DMS114 treated with DMSO at 0.1 percent for 48 hours (cell line): ENCODE measurements around the gene PARP8.
"Not testable (repeated sequence)": the region's sequence is repeated elsewhere in the genome, so short reads cannot be mapped to it uniquely, and the experiment has no call there.

Source experiments
- DNase-seq: peaks from one replicate; lab custom pipeline; 2025; ENCODE audit not compliant: unreplicated experiment; lab: John Stamatoyannopoulos, UW

The PARP8 gene

DNA sequence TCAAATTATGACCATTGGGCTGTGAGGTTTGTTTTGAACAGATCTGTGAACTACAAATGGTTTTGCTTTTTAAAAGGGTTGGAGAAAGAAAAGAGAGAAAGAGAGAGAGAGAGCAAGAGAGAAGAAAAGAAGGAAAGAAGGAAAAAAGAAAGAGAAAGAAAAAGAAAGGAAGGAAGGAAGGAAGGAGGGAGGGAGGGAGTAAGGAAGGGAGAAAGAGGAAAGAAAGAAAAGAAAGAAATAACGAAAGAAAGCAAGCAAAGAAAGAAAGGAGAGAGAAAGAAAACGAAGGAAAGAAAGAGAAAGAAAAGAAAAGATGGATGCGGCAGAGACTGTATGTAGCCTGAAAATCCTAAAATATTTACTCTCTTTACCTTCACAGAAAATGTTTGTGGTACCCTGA lies 104.0 kb downstream of the PARP8 start:
- DNase-seq, result no peak

DNA sequence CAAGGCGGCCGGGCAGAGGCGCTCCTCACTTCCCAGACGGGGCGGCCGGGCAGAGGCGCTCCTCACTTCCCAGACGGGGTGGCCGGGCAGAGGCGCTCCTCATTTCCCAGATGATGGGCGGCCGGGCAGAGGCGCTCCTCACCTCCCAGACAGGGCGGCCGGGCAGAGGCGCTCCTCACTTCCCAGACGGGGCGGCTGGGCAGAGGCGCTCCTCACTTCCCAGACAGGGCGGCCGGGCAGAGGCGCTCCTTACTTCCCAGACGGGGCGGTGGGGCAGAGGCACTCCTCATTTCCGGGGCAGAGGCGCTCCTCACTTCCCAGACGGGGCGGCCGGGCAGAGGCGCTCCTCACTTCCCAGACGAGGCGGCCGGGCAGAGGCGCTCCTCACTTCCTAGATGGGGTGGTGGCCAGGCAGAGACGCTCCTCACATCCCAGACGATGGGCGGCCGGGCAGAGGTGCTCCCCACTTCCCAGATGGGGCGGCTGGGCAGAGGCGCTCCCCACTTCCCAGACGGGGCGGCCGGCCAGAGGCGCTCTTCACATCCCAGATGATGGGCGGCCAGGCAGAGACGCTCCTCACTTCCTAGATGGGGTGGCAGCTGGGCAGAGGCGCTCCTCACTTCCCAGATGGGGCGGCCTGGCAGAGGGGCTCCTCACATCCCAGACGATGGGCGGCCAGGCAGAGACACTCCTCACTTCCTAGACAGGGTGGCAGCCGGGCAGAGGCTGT lies 108.2 kb downstream of the PARP8 start:
- not testable (repeated sequence) for DNase-seq

DNA sequence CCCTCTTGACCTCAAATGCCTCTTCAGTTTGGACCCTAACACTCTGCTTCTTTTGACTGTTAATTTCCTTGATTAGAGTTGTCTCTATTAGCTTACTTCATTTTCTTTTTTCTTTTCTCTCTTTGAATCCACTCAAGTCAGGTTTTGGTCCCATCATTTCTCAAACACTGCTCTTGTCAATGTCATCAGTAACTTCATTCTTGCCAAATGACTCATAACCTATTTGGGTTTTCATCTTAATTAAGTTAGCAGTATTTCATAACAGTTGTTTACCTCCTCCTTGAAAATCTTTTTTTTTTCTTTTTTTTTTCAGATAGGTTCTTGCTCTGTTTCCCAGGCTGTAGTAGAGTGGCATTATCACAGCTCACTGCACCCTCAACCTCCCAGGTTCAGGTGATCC lies 119.6 kb downstream of the PARP8 start:
- DNase-seq, result no peak

DNA sequence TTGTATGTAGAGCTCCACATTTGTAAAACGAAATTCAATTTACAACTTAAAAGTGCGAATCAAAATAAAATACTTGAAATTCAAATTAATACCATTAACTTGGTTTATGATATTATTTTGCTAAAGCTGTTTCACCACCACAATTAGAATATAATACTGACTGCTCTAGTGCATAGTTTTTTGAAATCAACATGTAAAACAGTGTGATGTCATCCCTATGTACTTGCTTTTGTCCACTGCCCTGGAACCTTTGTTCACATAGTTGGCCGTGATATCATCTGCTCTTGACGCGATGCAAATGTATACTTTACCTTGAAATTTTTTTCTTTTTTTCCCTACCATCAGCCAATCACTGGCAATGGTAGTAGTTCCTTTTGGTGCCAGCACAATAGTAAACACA lies 125.4 kb downstream of the PARP8 start:
- no peak for DNase-seq

DNA sequence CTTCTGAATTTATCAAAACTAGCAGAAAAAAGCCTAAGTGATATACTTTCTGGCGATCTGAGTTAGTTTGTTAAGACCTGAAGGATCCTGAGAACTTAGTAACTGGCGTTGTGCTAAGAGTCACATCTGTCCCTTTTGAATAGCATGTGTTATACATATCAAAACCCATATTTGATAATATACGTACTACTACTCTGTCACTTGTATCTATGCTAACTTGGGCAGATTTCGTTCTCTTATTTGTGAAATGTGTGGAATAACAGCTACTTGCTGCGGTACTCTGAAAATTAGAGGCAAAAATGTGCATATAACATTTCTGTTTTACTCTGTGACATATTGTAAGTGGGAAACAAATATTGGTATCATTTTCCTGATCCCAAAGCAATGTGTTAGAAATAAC lies 126.4 kb downstream of the PARP8 start:
- no peak for DNase-seq

DNA sequence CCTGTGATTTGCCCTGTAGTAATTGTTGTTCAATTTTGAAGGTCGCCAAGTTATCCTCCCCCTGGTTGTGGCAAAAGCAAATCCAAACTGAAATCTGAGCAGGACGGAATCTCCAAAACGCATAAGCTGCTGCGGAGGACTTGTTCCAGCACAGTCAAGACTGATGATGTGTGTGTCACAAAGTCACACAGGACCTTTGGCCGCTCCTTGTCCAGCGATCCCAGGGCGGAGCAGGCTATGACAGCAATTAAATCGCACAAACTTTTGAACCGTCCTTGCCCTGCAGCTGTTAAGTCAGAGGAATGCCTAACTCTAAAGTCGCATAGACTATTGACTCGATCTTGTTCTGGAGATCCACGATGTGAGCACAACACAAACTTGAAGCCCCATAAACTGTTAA lies 128.4 kb downstream of the PARP8 start:
- no peak for DNase-seq

DNA sequence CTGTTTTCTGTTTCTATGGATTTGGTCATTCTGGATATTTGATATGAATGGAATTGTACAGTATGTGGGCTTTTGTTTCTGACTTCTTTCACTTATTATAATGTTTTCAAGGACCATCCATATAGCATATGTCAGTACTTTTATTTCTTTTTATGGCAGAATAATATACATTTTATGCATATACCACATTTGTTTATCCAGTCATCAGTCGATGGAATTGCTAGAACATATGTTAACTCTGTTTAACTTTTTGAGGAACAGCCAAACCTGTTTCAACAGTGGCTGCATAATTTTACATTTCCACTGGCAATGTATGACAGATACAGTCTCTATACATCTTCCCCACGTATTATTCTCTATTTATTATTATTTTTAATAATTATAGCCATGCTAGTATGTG lies 131.6 kb downstream of the PARP8 start:
- DNase-seq, result no peak

DNA sequence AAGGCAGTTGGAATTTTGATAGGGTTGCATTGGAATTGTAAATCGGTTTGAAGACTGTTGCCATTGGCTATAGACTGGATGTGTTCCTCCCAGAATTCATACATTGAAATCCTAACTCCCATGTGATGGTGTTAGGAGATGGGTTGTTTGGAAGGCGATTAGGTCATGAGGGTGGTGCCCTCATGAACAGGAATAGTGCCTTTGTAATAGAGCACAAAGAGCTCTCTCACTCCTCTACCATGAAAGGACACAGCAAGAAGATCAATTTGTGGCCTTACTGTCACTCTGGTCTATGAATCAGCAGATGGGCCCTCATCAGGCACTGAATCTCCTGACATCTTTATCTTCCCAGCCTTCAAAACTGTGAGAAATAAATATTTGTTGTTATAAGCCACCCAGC lies 133.2 kb downstream of the PARP8 start:
- no peak for DNase-seq

DNA sequence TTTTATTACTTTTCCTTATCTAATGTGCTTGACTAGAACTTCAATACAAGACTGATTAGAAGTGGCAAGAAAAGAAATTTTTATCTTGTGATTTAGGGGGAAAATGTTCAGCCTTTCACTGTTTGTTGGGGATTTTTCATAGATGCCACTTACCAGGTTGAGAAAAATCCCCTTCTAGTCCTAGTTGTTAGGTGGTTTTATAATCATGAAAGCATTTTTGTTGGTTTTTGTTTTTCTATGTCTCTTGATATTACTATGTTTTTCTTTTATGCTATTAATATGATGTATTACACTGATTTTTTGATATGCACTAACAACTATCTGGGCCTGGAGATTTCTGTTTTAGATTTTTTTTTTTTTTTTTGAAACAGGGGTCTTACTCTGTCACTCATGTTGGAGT lies 134.0 kb downstream of the PARP8 start:
- DNase-seq, result no peak

DNA sequence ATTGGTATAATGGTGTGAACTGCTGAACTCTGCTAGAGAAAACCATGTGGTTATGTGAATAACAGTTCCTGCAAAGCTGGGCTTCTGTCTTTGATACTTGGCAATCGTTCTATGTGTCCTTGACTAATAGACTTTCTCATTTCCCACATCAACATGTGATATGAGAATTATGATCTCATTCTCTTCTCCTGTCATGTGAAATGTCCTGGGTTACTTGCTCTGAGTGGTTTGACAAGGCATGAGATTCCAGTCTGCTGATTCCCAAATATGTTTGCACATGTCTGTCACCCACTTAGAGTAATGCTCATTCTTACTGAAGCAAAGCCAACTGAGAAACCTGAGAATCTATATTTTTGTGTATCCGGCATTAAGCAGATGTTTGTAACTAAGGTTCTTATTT lies 141.2 kb downstream of the PARP8 start:
- no peak for DNase-seq

DNA sequence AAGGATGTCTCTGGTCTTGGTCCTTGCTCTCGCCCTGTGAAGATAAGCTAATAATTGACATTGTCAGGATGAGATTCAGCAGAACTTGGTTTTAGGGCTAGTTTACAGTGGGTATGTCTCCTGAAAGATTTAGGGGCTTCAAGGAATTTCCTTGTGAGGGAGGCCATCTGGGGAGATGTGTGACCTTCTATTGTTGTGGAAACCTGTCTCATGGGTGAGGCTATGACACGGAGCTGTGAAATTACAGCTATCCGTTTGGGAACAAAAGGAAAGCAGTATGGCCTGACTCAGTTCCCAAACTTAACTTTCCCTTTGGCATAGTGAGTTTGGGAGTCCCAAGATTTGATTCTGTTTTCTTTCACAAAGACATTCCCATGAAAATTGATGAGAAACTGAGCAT lies 142.0 kb downstream of the PARP8 start:
- DNase-seq, result no peak

DNA sequence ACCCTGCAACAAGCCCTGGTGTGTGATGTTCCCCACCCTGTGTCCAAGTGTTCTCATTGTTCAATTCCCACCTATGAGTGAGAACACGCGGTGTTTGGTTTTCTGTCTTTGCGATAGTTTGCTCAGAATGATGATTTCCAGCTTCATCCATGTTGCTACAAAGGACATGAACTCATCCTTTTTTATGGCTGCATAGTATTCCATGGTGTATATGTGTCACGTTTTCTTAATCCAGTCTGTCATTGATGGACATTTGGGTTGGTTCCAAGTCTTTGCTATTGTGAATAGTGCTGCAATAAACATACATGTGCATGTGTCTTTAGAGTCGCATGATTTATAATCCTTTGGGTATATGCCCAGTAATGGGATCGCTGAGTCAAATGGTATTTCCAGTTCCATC lies 145.3 kb downstream of the PARP8 start:
- DNase-seq, result not testable (repeated sequence)

DNA sequence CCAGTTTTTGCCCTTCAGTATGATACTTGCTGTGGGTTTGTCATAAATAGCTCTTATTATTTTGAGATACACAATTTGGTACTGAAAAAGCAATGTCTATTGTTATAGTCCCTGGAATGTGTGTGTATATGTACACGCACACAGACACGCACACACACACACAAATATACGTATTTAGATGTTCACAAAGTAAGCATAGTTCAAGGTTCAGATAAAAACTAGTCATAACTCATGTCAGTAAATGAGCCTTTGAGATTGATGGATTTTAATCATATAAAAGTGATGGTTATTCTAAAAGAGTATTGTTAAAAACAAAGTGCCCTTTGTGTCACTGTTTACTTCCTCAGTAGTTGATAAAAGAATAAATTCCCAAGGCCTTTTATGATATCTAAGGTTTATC lies 147.3 kb downstream of the PARP8 start:
- no peak for DNase-seq

DNA sequence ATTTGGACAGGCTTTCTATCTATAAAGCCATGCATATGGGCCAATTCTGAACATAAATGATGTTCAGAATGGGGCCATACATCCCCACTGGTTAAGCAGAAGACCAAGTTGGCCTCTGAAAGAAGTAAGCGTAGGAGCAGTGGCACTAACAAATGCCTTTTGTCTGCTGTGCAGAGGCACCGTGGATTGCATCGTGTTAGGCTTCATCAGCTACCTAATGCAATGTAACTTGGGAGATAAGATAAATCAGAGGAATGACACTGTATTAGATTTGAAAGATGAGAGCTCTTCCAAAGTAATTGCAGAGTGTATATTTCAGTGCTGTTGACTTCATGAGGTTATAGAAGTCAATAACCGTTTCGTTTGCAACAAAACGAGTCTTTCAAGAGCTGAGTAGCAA lies 148.1 kb downstream of the PARP8 start:
- DNase-seq, result no peak

DNA sequence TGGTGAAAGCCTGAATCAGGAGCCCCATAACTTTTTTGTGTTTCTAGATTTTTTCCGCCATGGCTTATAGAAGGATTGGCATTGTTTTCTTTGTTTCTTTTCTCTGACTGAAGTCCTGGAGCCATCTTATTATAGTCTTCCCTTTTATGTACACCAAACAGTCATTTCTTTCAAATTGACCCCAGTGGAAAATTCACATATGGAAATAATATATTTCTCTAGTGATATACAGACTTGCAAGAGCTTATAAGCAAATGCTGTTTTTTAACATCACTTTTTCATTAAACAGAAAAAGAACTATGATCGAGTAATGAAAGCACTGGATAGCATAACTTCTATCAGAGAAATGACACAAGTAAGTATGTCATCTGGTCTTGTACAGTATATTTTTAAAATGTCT lies 155.6 kb downstream of the PARP8 start:
- DNase-seq, result no peak

DNA sequence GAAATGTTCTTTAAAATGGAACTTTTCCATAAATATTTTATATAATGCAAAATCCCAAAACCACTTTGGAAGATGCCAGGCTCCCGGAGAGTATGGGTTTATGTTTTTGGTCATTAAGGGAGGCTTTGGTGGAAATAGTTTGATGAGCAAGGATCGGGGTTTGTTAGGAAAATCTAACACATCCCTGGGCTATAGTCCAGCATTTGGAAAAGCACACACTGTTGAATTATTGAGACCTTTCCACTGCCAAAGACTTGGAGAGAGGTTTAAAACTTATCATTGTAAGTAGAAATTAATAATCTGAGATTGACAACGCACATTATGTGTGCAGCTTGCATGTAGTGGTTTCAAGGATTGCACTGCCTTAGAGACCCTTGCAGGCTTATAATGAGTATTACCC lies 156.3 kb downstream of the PARP8 start:
- no peak for DNase-seq

DNA sequence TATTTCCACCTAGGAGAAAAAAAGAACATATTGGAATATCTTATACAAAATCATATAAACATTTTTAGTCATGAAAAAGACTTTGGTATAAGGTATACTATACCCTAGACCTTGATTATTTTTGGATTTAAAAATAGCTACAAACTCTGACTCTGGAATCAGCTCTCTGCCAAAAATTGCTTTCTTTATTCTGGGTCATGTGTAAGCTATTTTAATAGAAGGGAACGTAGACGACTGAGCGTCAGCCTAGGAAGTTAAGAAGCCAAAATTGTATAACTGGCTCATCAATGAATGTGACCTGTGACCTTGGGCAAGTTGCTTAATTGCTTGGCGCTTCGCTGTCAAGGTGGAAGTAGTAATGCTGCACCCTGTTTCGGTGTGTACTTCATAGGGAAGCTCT lies 157.1 kb downstream of the PARP8 start:
- DNase-seq, result no peak

DNA sequence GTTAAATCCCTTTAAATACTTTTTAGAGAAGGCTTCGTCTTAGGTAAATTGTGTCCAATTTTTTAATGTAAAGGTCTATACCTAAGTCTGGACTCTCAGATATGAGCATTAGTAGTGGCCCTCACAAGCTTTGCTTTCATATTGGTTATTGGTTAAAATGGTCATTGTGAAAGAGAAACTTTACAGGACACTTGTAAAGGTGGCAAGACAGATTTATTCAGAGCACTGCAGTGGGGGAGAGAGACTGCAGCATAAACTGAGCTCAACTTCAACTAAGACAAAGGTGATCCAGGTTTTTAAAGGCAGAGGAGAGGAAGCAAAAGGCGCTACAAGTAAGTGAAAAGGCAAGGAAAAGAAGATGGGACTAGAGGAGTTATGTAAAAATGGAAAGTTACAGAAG lies 157.7 kb downstream of the PARP8 start:
- DNase-seq, result no peak

DNA sequence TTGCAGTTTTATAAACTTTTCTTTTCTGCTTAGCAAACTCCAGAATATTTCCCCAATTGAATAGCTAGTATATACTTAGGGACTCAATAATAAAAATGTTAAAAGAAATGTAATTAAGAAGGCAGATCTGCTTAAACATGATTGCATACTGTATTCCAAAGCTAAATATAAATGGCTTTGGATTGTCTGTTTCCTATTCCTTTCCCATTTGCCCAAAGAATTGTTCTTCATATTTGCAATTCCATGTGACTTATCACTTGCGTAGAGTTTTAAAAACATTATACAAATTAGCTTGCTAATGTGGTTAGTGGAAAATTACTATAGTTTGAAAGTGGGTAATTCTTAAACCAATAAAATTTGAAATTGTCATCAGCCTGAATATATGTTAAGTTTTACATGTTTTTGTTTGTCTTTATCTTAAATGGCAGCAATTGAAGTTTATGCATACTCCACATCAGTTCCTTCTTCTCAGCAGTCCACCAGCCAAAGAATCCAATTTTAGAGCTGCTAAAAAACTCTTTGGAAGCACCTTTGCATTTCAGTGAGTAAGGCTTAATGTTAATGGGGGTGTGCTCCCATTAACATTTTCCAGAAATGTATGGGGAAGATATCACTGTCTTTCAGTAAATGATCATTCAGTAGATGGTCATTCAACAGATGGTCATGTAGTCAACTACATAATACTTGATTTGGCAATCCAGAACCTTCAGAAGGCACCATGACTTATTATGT lies 161.2 kb downstream of the PARP8 start:
- DNase-seq, result no peak

DNA sequence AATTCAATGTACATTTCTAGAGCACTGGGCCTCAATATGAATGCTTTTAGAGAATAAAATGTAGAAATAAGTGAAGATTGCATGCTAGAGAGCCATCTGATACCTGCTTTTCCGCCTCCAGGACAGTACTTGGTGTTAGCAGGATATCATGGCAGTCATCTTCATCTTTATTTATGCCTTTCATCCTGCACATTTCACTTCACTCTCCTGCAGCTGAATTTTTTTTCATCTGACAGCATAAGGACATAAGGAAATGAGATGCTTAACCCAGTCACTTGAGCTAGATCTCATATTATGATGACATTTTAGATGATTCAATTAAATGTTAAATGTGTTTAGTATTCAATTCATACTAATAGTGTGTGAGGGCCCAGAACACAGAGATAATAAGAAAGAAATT lies 162.6 kb downstream of the PARP8 start:
- DNase-seq, result no peak

DNA sequence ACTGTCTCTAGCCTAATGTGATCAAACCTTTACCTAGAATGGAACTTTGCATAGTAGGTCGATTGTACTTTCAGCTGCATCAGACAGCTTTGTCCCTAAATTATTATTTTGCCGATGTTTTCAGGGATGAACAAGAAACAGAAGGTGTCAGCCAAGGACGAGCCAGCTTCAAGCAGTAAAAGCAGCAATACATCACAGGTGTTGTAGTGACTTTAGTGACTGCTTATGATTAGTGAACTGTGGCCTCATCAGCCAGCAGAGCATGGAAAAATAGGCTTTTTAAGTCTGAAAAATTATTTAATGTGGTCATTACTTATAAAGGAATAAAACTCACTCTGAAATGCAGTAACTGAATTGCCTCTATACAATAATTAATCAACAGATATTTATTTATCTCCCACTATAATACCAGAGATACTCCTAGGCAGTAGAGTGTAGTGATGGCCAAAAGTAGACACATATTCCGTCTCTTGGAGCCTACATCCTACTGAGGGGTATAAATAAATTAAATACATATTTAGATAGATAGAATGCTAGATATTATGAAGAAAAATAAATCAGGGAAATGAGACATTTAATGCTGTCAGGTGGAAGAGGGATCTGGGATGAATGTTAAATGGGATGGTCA lies 166.3 kb downstream of the PARP8 start:
- no peak for DNase-seq

DNA sequence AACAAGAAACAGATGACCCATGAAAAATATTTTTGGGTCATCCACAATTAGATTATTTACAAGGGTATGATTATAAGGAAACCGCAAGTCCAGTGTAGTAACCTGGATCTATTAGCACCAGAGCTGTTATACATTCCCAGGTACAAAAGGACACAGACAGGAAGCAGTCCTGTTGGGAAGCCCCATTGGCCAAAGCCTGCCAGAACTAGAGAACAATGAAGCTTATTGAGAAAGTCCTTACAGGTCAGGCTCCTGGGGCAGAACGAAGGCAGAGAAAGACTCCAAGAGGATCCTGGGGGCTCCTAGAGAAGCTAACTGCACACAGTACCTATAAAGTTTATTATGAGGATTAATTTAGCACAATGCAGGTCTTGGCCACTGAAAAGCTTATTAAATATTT lies 169.9 kb downstream of the PARP8 start:
- no peak for DNase-seq
